Measurements from ENCODE around the gene METTL6.
"Not testable (repeated sequence)": the region's sequence is repeated elsewhere in the genome, so short reads cannot be mapped to it uniquely, and the experiment has no call there.

The METTL6 gene

DNA sequence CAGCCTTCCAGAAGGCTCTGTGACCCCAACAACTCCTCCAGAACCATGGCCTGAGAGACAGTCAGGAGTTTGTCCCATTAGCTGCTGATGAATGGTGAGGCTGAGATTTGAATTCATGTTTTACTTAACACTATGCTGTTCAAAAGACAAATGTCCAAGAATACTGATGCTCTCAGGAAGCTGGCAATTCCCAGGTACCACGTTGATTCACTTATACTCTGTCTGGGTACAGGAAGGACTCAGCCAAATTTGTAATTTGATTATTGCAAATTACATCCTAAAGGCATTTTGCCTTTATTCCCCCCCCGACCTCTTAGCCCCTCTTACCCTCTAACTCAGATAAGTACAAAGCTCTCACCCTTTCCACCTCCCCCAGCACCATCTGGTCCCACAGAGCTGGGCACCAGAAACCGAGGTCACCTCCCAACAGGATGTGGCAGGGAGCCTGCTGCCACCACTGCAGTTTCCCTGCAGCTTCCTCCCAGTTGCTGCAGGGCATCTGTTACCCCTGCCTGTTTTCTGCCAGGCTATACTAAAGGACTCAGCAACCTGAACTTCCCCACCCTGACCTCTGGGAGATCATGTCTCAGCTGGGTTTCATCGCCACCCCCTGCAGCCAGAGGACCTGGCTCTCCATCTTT lies 33.7 kb upstream of the METTL6 start:
- TF ChIP-seq POLR2AphosphoS5 (IDR thresholded peaks at IDR 0.05; ENCODE audit: low read depth) = peak; percentile 65
- no peak for TF ChIP-seq GABPA (IDR thresholded peaks at IDR 0.05; ENCODE audit: low read depth)
- TF ChIP-seq, protein P1, sequence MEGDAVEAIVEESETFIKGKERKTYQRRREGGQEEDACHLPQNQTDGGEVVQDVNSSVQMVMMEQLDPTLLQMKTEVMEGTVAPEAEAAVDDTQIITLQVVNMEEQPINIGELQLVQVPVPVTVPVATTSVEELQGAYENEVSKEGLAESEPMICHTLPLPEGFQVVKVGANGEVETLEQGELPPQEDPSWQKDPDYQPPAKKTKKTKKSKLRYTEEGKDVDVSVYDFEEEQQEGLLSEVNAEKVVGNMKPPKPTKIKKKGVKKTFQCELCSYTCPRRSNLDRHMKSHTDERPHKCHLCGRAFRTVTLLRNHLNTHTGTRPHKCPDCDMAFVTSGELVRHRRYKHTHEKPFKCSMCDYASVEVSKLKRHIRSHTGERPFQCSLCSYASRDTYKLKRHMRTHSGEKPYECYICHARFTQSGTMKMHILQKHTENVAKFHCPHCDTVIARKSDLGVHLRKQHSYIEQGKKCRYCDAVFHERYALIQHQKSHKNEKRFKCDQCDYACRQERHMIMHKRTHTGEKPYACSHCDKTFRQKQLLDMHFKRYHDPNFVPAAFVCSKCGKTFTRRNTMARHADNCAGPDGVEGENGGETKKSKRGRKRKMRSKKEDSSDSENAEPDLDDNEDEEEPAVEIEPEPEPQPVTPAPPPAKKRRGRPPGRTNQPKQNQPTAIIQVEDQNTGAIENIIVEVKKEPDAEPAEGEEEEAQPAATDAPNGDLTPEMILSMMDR (IDR thresholded peaks at IDR 0.05; ENCODE audit: insufficient read depth, low read length) = no peak
- TF ChIP-seq SPI1 (IDR thresholded peaks at IDR 0.05; ENCODE audit: borderline replicate concordance, low read depth) = peak; percentile 33; the same call in 1 of the 2 replicates
- TF ChIP-seq, protein P2, sequence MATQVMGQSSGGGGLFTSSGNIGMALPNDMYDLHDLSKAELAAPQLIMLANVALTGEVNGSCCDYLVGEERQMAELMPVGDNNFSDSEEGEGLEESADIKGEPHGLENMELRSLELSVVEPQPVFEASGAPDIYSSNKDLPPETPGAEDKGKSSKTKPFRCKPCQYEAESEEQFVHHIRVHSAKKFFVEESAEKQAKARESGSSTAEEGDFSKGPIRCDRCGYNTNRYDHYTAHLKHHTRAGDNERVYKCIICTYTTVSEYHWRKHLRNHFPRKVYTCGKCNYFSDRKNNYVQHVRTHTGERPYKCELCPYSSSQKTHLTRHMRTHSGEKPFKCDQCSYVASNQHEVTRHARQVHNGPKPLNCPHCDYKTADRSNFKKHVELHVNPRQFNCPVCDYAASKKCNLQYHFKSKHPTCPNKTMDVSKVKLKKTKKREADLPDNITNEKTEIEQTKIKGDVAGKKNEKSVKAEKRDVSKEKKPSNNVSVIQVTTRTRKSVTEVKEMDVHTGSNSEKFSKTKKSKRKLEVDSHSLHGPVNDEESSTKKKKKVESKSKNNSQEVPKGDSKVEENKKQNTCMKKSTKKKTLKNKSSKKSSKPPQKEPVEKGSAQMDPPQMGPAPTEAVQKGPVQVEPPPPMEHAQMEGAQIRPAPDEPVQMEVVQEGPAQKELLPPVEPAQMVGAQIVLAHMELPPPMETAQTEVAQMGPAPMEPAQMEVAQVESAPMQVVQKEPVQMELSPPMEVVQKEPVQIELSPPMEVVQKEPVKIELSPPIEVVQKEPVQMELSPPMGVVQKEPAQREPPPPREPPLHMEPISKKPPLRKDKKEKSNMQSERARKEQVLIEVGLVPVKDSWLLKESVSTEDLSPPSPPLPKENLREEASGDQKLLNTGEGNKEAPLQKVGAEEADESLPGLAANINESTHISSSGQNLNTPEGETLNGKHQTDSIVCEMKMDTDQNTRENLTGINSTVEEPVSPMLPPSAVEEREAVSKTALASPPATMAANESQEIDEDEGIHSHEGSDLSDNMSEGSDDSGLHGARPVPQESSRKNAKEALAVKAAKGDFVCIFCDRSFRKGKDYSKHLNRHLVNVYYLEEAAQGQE (IDR thresholded peaks at IDR 0.05; ENCODE audit: insufficient replicate concordance, low read depth) = no peak

DNA sequence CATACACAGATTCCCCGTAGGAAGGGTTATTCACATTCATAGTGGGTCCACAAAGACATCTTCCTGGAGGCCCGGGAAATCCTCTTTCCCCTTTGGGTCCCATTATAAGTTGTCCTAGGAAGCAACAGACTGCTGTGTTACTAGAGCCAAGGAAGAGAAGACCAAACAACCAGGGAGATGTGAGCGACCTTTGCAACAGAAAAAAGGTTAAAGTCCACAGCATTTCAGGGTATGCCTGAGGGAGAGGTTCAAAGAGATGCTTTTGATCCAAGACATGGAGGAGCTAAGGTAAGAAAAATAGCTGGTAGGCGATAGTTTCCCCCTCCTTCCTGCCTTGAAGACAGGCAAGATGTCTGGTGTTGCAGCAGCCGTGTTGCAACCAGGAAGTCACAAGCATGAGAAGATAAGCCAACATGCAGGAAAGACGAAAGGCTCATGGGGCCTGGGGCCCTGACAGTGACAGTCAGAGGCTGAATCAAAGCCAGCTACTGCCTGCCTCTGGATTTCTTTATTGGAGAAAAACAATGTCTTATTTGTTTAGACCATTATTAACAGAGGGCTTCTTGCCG lies 31.0 kb upstream of the METTL6 start:
- peak in 1 of 2 experiments; percentile 60 for DNase-seq (ENCODE audit: low read depth in 1 of 2, low spot score in 1 of 2)
- Histone ChIP-seq H3K4me3 (replicated peaks; ENCODE audit: insufficient read depth, low read length) (no peak overlapping the region), H3K27ac (replicated peaks) (peak overlapping the region; percentile 20; the same call in 1 of the 2 replicates), H3K27me3 (ENCODE audit: insufficient read depth, poor library complexity, severe bottlenecking) (no peaks in the 10 kb centered on the region)
- TF ChIP-seq POLR2AphosphoS5 (IDR thresholded peaks at IDR 0.05; ENCODE audit: low read depth) = no peak
- TF ChIP-seq GABPA (IDR thresholded peaks at IDR 0.05; ENCODE audit: low read depth) = no peak
- no peak for TF ChIP-seq SPI1 (IDR thresholded peaks at IDR 0.05; ENCODE audit: borderline replicate concordance, low read depth)
- TF ChIP-seq, protein P1 (IDR thresholded peaks at IDR 0.05; ENCODE audit: insufficient read depth, low read length) = no peak
- TF ChIP-seq, protein P2 (IDR thresholded peaks at IDR 0.05; ENCODE audit: insufficient replicate concordance, low read depth) = no peak

More for the DNA sequence above, 33.7 kb upstream of the METTL6 start:
- DNase-seq (ENCODE audit: low read depth in 1 of 2, low spot score in 1 of 2) = peak; percentile 39 to 53
- Histone ChIP-seq H3K27ac (replicated peaks) (no peak overlapping the region), H3K27me3 (ENCODE audit: insufficient read depth, poor library complexity, severe bottlenecking) (no peaks in the 10 kb centered on the region), H3K4me3 (replicated peaks; ENCODE audit: insufficient read depth, low read length) (no peak overlapping the region)

DNA sequence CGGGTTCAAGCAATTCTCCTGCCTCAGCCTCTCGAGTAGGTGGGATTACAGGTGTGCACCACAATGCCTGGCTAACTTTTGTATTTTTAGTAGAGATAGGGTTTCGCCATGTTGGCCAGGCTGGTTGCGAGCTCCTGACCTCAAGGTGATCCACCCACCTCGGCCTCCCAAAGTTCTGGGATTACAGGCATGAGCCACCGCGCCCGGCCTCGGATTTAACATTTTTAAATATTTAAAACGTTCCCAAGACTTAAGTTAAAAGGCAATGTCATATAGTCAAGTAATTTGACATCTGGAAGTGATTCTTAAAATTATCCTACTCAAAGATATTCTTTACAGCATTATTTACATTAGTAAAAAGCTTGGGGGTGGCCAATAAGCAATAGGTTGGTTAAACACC lies 29.6 kb upstream of the METTL6 start:
- DNase-seq (ENCODE audit: low read depth in 1 of 2, low spot score in 1 of 2); H3K27me3 ChIP-seq (ENCODE audit: insufficient read depth, poor library complexity, severe bottlenecking); H3K27ac ChIP-seq (replicated peaks); H3K4me3 ChIP-seq (replicated peaks; ENCODE audit: insufficient read depth, low read length): not testable (repeated sequence)

DNA sequence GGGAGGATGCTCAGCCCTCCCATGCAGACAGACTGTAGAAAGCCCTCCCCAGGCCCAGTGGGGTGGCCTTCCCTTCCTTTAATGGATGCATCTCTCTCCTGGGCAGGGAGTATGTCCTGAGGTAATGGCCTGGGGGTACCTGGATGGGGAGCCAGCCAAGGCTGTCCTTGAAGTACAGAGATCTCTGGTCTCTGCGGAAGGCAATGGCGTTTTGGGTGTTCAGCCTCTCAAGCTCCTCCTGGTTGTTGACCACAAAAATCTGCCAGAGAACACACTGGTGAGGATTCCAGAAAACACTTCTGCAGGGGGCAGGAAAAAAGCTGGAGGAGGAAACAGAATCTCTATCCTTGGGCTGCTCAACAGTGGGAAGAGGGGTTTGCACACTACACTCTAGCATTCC lies 29.0 kb upstream of the METTL6 start:
- Histone ChIP-seq H3K4me3 (replicated peaks; ENCODE audit: insufficient read depth, low read length) (no peak overlapping the region), H3K27me3 (ENCODE audit: insufficient read depth, poor library complexity, severe bottlenecking) (no peaks in the 10 kb centered on the region), H3K27ac (replicated peaks) (no peak overlapping the region)
- DNase-seq (ENCODE audit: low read depth in 1 of 2, low spot score in 1 of 2) = no peak
- TF ChIP-seq SPI1 (IDR thresholded peaks at IDR 0.05; ENCODE audit: borderline replicate concordance, low read depth) (no peak), GABPA (IDR thresholded peaks at IDR 0.05; ENCODE audit: low read depth) (no peak), POLR2AphosphoS5 (IDR thresholded peaks at IDR 0.05; ENCODE audit: low read depth) (no peak)
- TF ChIP-seq, protein P2 (IDR thresholded peaks at IDR 0.05; ENCODE audit: insufficient replicate concordance, low read depth) = no peak
- TF ChIP-seq, protein P1 (IDR thresholded peaks at IDR 0.05; ENCODE audit: insufficient read depth, low read length) = no peak

Measured in HL-60 (cell line).